HepG2 (cell line): Measurements from ENCODE around the gene SDK1. TPM values are rescaled to one million over a fixed set of nuclear protein-coding genes. Genes with fewer than 3 reads are reported as not detected.

ENCODE experiments used
- ATAC-seq: fragments of 200-7000 bp; cut with Tn5 transposase; 3 replicates; pipeline ENCODE4 v1.9.1; 2020; ENCODE audit warnings: mild to moderate bottlenecking, moderate library complexity
- BruUV-seq: library from RNA; stranded (reverse); fragments of 400-500 nt; replicated peaks from 2 replicates; lab custom pipeline; 2021; lab: Mats Ljungman, UMichigan
- CTCF ChIA-PET: fragments of 300-600 bp; formaldehyde crosslinking; extraction: SDS; loops from one replicate; lab custom pipeline; 2021; ENCODE audit warnings: low total read pairs, inconsistent platforms, low intra/inter-chr PET ratio; lab: Yijun Ruan, JAX
- POLR2A ChIA-PET: fragments of 350-600 bp; sonication (Branson Sonifier 250); formaldehyde crosslinking; loops from one replicate; lab custom pipeline; 2020; ENCODE audit warnings: antibody characterized with exemption, inconsistent platforms; lab: Yijun Ruan, JAX
- DNase-seq: peaks from one replicate; pipeline ENCODE4 v3.0.0-alpha.2; 2015; ENCODE audit warnings: low spot score
- FAIRE-seq: peaks from 3 replicates; lab custom pipeline; 2011; peaks lifted over from hg19 to GRCh38; lab: Jason Lieb, UNC
- H2AFZ ChIP-seq: one replicate; pipeline ENCODE4 v1.6.1; 2011; ENCODE audit warnings: low read length, inconsistent platforms
- H3K27ac ChIP-seq: fragments of 300-600 bp; 3 replicates; pipeline ENCODE4 v1.8.0; 2011; ENCODE audit warnings: mixed run types, mild to moderate bottlenecking, mixed read lengths, low read length, inconsistent platforms; ENCODE audit not compliant: insufficient read depth; ENCODE audit errors: extremely low read length
- H3K27me3 ChIP-seq, 2 experiments: fragments of 200-600 bp in 1 of 2; 2 replicates in 1 of 2; 3 replicates in 1 of 2; pipeline versions ENCODE4 v1.6.0 to v1.8.0; 2011; ENCODE audit warnings: low read length in 2 of 2, mild to moderate bottlenecking in 2 of 2, moderate library complexity in 2 of 2, inconsistent platforms in 1 of 2; ENCODE audit not compliant: insufficient read depth in 2 of 2, control insufficient read depth in 1 of 2
- H3K36me3 ChIP-seq, 2 experiments: fragments of 200-600 bp in 1 of 2; replicated peaks in 1 of 2; 2 replicates in 1 of 2; 3 replicates in 1 of 2; pipeline versions ENCODE4 v1.5.1 to v1.8.0; 2011; ENCODE audit warnings: low read length in 2 of 2, inconsistent platforms in 1 of 2; ENCODE audit not compliant: insufficient read depth in 2 of 2, control insufficient read depth in 1 of 2
- H3K4me1 ChIP-seq: 2 replicates; pipeline ENCODE4 v1.5.1; 2012; ENCODE audit warnings: low read length, inconsistent platforms; ENCODE audit not compliant: insufficient read depth
- H3K4me2 ChIP-seq: 2 replicates; pipeline ENCODE4 v1.6.0; 2011; ENCODE audit warnings: low read depth, low read length, inconsistent platforms
- H3K4me3 ChIP-seq, 3 experiments: fragments of 200-600 bp in 1 of 3; sonication (generic), shearing (Covaris generic) in 1 of 3; replicated peaks in 1 of 3; 2 replicates each; pipeline ENCODE4 v1.5.1; 2011 to 2016; ENCODE audit warnings: low read length in 3 of 3, inconsistent platforms in 2 of 3, low read depth in 2 of 3, mild to moderate bottlenecking in 2 of 3, control low read depth in 1 of 3, mixed read lengths in 1 of 3; ENCODE audit not compliant: insufficient read depth in 1 of 3
- H3K79me2 ChIP-seq: one replicate; pipeline ENCODE4 v1.6.1; 2011; ENCODE audit warnings: low read length, inconsistent platforms; ENCODE audit not compliant: insufficient read depth
- H3K9ac ChIP-seq: 2 replicates; pipeline ENCODE4 v1.6.0; 2011; ENCODE audit warnings: mild to moderate bottlenecking, low read depth, low read length, inconsistent platforms; ENCODE audit not compliant: insufficient read depth
- H3K9me3 ChIP-seq: 2 replicates; pipeline ENCODE4 v1.5.1; 2012; ENCODE audit warnings: mild to moderate bottlenecking, low read length
- H4K20me1 ChIP-seq: 2 replicates; pipeline ENCODE4 v1.6.0; 2011; ENCODE audit warnings: inconsistent platforms, mild to moderate bottlenecking, low read length, moderate library complexity; ENCODE audit not compliant: insufficient read depth
- ADNP ChIP-seq: sonication (generic); formaldehyde crosslinking; IDR thresholded peaks from 2 replicates; pipeline ENCODE4 v1.4.0; 2020; ENCODE audit warnings: missing genetic modification reagents
- AGO2 ChIP-seq: fragments of 200-400 bp; formaldehyde crosslinking; optimal IDR thresholded peaks from 2 replicates; pipeline ENCODE3; 2017; ENCODE audit warnings: mild to moderate bottlenecking, low read depth, low read length, moderate library complexity
- DR1 ChIP-seq: sonication (generic); formaldehyde crosslinking; IDR thresholded peaks from 2 replicates; pipeline ENCODE4 v1.8.0; 2021; ENCODE audit warnings: mild to moderate bottlenecking, missing genetic modification reagents, inconsistent platforms
- FOXO4 ChIP-seq: sonication (generic); formaldehyde crosslinking; conservative IDR thresholded peaks from 2 replicates; pipeline ENCODE4 v1.8.1; 2023; ENCODE audit warnings: missing genetic modification reagents
- HNRNPL ChIP-seq: fragments of 200-400 bp; formaldehyde crosslinking; IDR thresholded peaks from 2 replicates; pipeline ENCODE4 v1.6.1; 2017; ENCODE audit warnings: mild to moderate bottlenecking, low read depth, low read length
- KIAA2018 ChIP-seq: sonication (generic); formaldehyde crosslinking; IDR thresholded peaks from 2 replicates; pipeline ENCODE4 v1.5.0; 2020; ENCODE audit warnings: mild to moderate bottlenecking, missing genetic modification reagents, borderline replicate concordance
- ZNF33B ChIP-seq: sonication (generic); formaldehyde crosslinking; IDR thresholded peaks from 2 replicates; pipeline ENCODE4 v1.5.1; 2020; ENCODE audit warnings: mild to moderate bottlenecking, missing genetic modification reagents
- WGBS: methylation state at CpG from one replicate; pipeline ENCODE4 v1.1.6; 2017; ENCODE audit warnings: low lambda C conversion rate; 5-methylcytosine and 5-hydroxymethylcytosine counted together
- in situ Hi-C: cut with HindIII; loops from 2 replicates; pipeline ENCODE4 v1.10.0; 2017; ENCODE audit warnings: low pct_unique_long_range_greater_than_20kb; ENCODE audit not compliant: extremely low pct_ligation_motif_present
- intact Hi-C: fragments of 100-400 bp; cut with micrococcal nuclease; formaldehyde crosslinking; loops from one replicate; pipeline ENCODE4 v1.10.0; 2022; ENCODE audit not compliant: unreplicated experiment
- polyA plus RNA-seq, 8 experiments: library from polyadenylated mRNA; depleted of rRNA in 3 of 8; stranded (reverse) in 7 of 8; unstranded in 1 of 8; fragments of >200 nt; fragmentation: Illumina TruSeq in 4 of 8; extraction: Trizol in 4 of 8; gene quantifications; 2 replicates each; pipeline versions ENCODE4 v1.2.1 to v1.2.3, GENCODE V29; 2011 to 2016; ENCODE audit warnings: low read depth in 4 of 8, missing spikeins in 1 of 8, mixed read lengths in 1 of 8; ENCODE audit not compliant: insufficient read depth in 1 of 8
- total RNA-seq, 5 experiments: library from RNA; depleted of rRNA; stranded (reverse); fragments of >200 nt; fragmentation: Illumina TruSeq; extraction: Trizol; gene quantifications; 2 replicates each; pipeline ENCODE4 v1.2.3, GENCODE V29; 2016; ENCODE audit warnings: low read depth in 1 of 5

SDK1 gene
- total and polyA plus RNA-seq, 2 of the 13 experiments (the other 11 are each of a cell fraction or from before 2014, with no cell fraction given) = 0.35 to 2.4 TPM

GRCh38 chr7:4129481-4130122, 828.5 kb downstream of the SDK1 start:
- FAIRE-seq (no peak), ATAC-seq (no peak), DNase-seq (no peak)
- ChIA-PET POLR2A (no interaction called here), CTCF (no interaction called here)
- H3K9me3 ChIP-seq = 0 out of 2 replicates have a peak, but pooled peaks cover 3% of the 10 kb centered on the region
- WGBS = 91% methylated on average over 13 of the region's 29 CpGs
- H3K27me3 ChIP-seq = no peaks in the 10 kb centered on the region
- no peak overlapping the region for H3K9ac ChIP-seq
- in situ Hi-C loops (no loop called here), intact Hi-C loops (loop anchor here (5.0 kb wide), 1 partner anchor 372 kb away; no protein-coding TSS in a partner anchor)
- no peaks in the 10 kb centered on the region for H4K20me1 ChIP-seq
- no peak overlapping the region for H3K27ac ChIP-seq
- no peaks in the 10 kb centered on the region for H3K79me2 ChIP-seq
- no TSS peak for BruUV-seq
- peaks cover 15% of the 10 kb centered on the region for H3K4me1 ChIP-seq
- no peak overlapping the region for H2AFZ ChIP-seq
- no peaks in the 10 kb centered on the region for H3K36me3 ChIP-seq
- H3K4me2 ChIP-seq = no peak overlapping the region
- H3K4me3 ChIP-seq = no peak overlapping the region
- TF ChIP-seq HNRNPL (0 out of 2 replicates have a peak, but pooled peaks have one; percentile 48), ADNP (CRISPR knock-in tag) (no peak)

- FAIRE-seq (no peak), DNase-seq (no peak), ATAC-seq (no peak)
- Histone ChIP-seq H3K9me3 (no peaks in the 10 kb centered on the region), H3K36me3 (no peaks in the 10 kb centered on the region), H2AFZ (no peak overlapping the region), H4K20me1 (no peaks in the 10 kb centered on the region), H3K79me2 (no peaks in the 10 kb centered on the region), H3K27ac (no peak overlapping the region), H3K4me2 (no peak overlapping the region), H3K27me3 (no peaks in the 10 kb centered on the region), H3K9ac (no peak overlapping the region), H3K4me1 (peaks cover 26% of the 10 kb centered on the region), H3K4me3 (no peak overlapping the region)
- ChIA-PET CTCF (no interaction called here), POLR2A (no interaction called here)
- BruUV-seq = no TSS peak
- intact Hi-C loops (loop anchor here (5.0 kb wide), 1 partner anchor 374 kb away; no protein-coding TSS in a partner anchor), in situ Hi-C loops (no loop called here)
- WGBS = 89% methylated on average over 6 of the region's 7 CpGs
- TF ChIP-seq FOXO4 (CRISPR knock-in tag) (no peak), KIAA2018 (CRISPR knock-in tag) (no peak), DR1 (CRISPR knock-in tag) (no peak), AGO2 (no peak), ZNF33B (no peak)
Observed at GRCh38 chr7:4131063-4131462, 830.0 kb downstream of the SDK1 start.
